DND-41 (cell line): ENCODE data around the gene RNF157.
"Not testable (repeated sequence)": the region's sequence is repeated elsewhere in the genome, so short reads cannot be mapped to it uniquely, and the experiment has no call there.

Experiments used
- ATAC-seq: fragments of 200-7000 bp; cut with Tn5 transposase; 3 replicates; pipeline ENCODE4 v1.9.1; 2021; ENCODE audit warnings: low read depth; ENCODE audit not compliant: insufficient read depth
- DNase-seq: peaks from one replicate; pipeline ENCODE4 v3.0.0-alpha.2; 2020
- H2AFZ ChIP-seq: 2 replicates; pipeline ENCODE4 v1.6.0; 2012; ENCODE audit warnings: low read depth, low read length
- H3K27ac ChIP-seq: 2 replicates; pipeline ENCODE4 v1.5.1; 2012; ENCODE audit warnings: low read length, inconsistent platforms
- H3K27me3 ChIP-seq: fragments of 200-600 bp; sonication (generic); 2 replicates; pipeline ENCODE4 v1.6.0; 2012; ENCODE audit warnings: low read length, mild to moderate bottlenecking, inconsistent platforms; ENCODE audit not compliant: insufficient read depth, poor library complexity
- H3K36me3 ChIP-seq: 2 replicates; pipeline ENCODE4 v1.5.1; 2012; ENCODE audit warnings: low read length, inconsistent platforms; ENCODE audit not compliant: insufficient read depth
- H3K4me1 ChIP-seq: 2 replicates; pipeline ENCODE4 v1.5.1; 2012; ENCODE audit warnings: mild to moderate bottlenecking, low read length; ENCODE audit not compliant: insufficient read depth
- H3K4me2 ChIP-seq: 2 replicates; pipeline ENCODE4 v1.6.0; 2012; ENCODE audit warnings: mild to moderate bottlenecking, moderate library complexity, low read length, inconsistent platforms; ENCODE audit not compliant: insufficient read depth
- H3K4me3 ChIP-seq, 2 experiments: fragments of 200-600 bp in 1 of 2; shearing (Covaris generic) in 1 of 2; 2 replicates each; pipeline ENCODE4 v1.5.1; 2012 to 2016; ENCODE audit warnings: inconsistent platforms in 2 of 2, low read length in 2 of 2, mild to moderate bottlenecking in 2 of 2, low read depth in 1 of 2, moderate library complexity in 1 of 2
- H3K79me2 ChIP-seq: 2 replicates; pipeline ENCODE4 v1.6.0; 2012; ENCODE audit warnings: low read length, inconsistent platforms; ENCODE audit not compliant: insufficient read depth
- H3K9ac ChIP-seq: 2 replicates; pipeline ENCODE4 v1.6.0; 2012; ENCODE audit warnings: low read depth, mild to moderate bottlenecking, inconsistent platforms, low read length, moderate library complexity
- H3K9me3 ChIP-seq: 2 replicates; pipeline ENCODE4 v1.5.1; 2012; ENCODE audit warnings: low read length, moderate library complexity, mild to moderate bottlenecking, inconsistent platforms; ENCODE audit not compliant: insufficient read depth, severe bottlenecking
- H4K20me1 ChIP-seq: 2 replicates; pipeline ENCODE4 v1.6.0; 2012; ENCODE audit warnings: low read length; ENCODE audit not compliant: insufficient read depth
- EZH2 ChIP-seq: IDR thresholded peaks from 3 replicates; pipeline ENCODE4 v1.6.1; 2012; ENCODE audit warnings: borderline replicate concordance, low read depth, mild to moderate bottlenecking, moderate library complexity, low read length, inconsistent platforms; ENCODE audit not compliant: severe bottlenecking
- TF ChIP-seq, protein P1 (sequence below): IDR thresholded peaks from 2 replicates; pipeline ENCODE4 v1.5.1; 2012; ENCODE audit warnings: borderline replicate concordance, low read length, moderate library complexity, mild to moderate bottlenecking; ENCODE audit not compliant: poor library complexity, severe bottlenecking; ENCODE audit errors: extremely low read depth

The RNF157 gene

DNA sequence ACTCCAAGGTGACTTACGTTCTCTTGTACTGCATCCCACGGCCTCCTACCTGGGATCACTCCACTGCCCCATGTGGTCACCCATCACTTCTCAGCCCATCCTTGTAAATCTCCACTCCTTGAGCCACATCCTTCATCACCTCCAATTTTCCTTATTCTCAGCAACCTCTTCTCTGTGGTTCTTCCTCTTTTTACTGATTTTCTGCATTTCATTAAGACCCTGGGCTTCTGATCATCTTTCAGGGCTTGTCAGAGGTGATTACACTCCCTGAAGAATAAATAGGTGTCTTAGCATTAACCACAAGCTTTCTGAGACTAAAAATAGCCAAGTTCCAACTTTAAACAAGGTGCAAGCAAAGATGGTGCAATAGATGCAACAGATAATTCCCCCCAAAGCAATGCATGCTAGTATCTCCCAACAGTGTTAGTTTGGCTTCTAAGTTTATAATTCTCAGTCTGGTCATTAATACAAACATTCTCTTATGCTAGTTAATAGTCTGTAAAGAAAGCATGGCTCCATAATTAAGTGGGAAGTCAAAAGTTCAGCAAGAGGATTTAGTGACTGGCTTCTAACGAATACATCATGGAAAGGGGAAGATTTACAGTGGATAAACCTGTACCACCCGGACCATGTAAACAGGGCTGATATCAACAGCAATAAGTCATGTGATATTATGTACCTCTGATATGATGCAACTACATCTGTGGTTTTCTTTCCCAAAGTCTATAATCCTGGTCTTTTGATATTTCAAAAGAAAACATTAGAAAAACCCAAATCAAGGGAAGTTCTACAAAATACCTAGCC is 51.9 kb downstream of the RNF157 start:
- H3K4me3 ChIP-seq: no peak overlapping the region
- H3K36me3 ChIP-seq: no peaks in the 10 kb centered on the region
- no peak overlapping the region for H3K4me2 ChIP-seq
- no peak for DNase-seq
- H3K9me3 ChIP-seq: no peaks in the 10 kb centered on the region
- TF ChIP-seq EZH2: no peak
- TF ChIP-seq, protein P1, sequence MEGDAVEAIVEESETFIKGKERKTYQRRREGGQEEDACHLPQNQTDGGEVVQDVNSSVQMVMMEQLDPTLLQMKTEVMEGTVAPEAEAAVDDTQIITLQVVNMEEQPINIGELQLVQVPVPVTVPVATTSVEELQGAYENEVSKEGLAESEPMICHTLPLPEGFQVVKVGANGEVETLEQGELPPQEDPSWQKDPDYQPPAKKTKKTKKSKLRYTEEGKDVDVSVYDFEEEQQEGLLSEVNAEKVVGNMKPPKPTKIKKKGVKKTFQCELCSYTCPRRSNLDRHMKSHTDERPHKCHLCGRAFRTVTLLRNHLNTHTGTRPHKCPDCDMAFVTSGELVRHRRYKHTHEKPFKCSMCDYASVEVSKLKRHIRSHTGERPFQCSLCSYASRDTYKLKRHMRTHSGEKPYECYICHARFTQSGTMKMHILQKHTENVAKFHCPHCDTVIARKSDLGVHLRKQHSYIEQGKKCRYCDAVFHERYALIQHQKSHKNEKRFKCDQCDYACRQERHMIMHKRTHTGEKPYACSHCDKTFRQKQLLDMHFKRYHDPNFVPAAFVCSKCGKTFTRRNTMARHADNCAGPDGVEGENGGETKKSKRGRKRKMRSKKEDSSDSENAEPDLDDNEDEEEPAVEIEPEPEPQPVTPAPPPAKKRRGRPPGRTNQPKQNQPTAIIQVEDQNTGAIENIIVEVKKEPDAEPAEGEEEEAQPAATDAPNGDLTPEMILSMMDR: no peak
- H3K27me3 ChIP-seq: no peaks in the 10 kb centered on the region
- H3K4me1 ChIP-seq: peaks cover 55% of the 10 kb centered on the region
- no peaks in the 10 kb centered on the region for H4K20me1 ChIP-seq
- no peaks in the 10 kb centered on the region for H3K79me2 ChIP-seq
- H3K27ac ChIP-seq: 0 out of 2 replicates have a peak overlapping the region, but pooled peaks have one; percentile 11
- H3K9ac ChIP-seq: no peak overlapping the region
- no peak overlapping the region for H2AFZ ChIP-seq
- no peak for ATAC-seq

DNA sequence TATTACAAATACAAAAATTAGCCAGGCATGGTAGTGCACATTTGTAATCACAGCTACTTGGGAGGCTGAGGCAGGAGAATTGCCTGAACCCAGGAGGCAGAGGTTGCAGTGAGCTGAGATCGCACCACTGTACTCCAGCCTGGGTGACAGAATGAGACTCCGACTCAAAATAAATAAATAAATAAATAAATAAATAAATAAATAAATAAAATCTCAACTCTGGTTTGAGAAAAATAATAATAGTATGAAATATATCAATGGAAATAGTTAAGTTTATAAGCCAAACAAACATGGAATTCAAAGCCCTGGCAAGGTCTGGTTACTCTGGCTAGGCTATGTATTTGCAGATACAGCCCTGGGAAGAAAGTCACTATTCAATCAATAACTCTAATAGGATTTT is 53.5 kb downstream of the RNF157 start:
- H2AFZ ChIP-seq, H3K27ac ChIP-seq, DNase-seq, H3K9ac ChIP-seq, H4K20me1 ChIP-seq, H3K4me2 ChIP-seq, H3K4me3 ChIP-seq, ATAC-seq, H3K36me3 ChIP-seq, H3K27me3 ChIP-seq, H3K9me3 ChIP-seq, H3K79me2 ChIP-seq: not testable (repeated sequence)
- H3K4me1 ChIP-seq: peaks cover 46% of the 10 kb centered on the region

DNA sequence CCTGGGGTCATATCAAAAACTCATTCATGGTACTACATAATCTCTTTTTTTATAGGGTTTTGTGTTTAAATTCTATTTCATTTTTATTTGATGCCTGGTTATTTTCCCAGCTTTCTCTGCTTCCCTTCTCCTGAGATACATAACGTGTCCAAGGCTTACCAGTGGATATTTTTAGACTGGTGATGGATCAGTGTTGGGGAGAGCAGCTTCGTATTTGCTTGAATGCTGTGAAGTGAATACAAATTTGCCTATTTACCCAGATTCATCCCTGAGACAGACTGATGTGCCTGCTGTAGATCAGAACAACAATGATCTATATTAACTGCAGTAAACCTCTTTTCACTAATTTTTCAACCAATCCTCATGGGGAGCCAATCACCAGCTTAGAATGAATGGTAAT is 56.0 kb downstream of the RNF157 start:
- Histone ChIP-seq H3K27ac (no peak overlapping the region), H3K4me1 (peaks cover 44% of the 10 kb centered on the region), H3K9me3 (no peaks in the 10 kb centered on the region), H3K9ac (no peak overlapping the region), H3K4me3 (no peak overlapping the region), H3K79me2 (no peaks in the 10 kb centered on the region), H3K36me3 (no peaks in the 10 kb centered on the region), H2AFZ (no peak overlapping the region), H4K20me1 (no peaks in the 10 kb centered on the region), H3K27me3 (no peaks in the 10 kb centered on the region), H3K4me2 (no peak overlapping the region)
- TF ChIP-seq, protein P1: no peak
- no peak for TF ChIP-seq EZH2
- DNase-seq (no peak), ATAC-seq (no peak)

DNA sequence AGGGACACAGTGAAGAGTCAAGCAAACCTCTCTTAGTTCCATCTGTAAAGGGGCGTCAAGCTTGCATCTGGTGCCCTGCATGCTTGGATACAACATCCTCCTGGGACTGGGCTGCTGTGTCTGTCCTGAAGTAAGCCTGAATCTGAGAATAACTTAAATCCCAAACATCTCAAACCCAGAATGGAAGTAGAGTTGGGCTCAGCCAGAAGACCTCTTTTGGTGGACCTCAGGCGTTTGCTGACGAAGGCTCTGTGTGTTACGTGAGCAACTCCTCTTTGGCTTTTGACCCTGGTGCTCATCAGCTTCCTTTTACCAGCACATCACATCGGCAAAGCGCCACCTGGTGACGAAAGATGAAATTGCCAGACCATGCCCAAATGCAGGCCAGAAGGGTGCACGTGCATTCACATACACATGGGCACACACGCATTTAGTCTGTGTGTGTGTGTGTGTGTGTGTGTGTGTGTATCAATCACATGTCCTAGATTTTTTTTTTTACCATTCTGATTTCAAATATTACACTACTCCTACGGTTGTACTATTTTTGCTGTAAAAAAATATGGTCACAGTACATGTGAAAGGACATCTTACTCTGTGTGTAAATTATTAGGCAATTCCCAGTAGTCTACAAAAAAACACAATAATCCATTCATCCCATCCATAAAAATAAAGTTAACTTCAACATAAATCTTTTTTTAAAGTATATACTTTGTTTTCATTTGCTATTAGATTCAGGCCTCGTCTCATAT is 58.1 kb downstream of the RNF157 start:
- Histone ChIP-seq H3K4me3 (no peak overlapping the region), H3K79me2 (no peaks in the 10 kb centered on the region), H3K27ac (peak overlapping the region; percentile 79), H3K36me3 (no peaks in the 10 kb centered on the region), H3K9ac (no peak overlapping the region), H3K4me1 (peaks cover 39% of the 10 kb centered on the region), H3K27me3 (no peaks in the 10 kb centered on the region), H3K9me3 (peaks cover 2% of the 10 kb centered on the region), H4K20me1 (no peaks in the 10 kb centered on the region), H3K4me2 (peak overlapping the region; percentile 37; the same call in 1 of the 2 replicates), H2AFZ (peak overlapping the region; percentile 75)
- ATAC-seq (peak; percentile 86), DNase-seq (peak; percentile 97)
- TF ChIP-seq EZH2: no peak
- TF ChIP-seq, protein P1: peak; percentile 99
